Tibial artery (tissue), 4 donors: ENCODE data around the gene BARX2.

Experiments used
- DNase-seq, 2 donors: peaks; one replicate each; pipeline ENCODE4 v3.0.0-alpha.2; 2019
- H3K27ac ChIP-seq, 2 donors: fragments of 200-600 bp; sonication (generic) in 1 of 2; 1 replicate in 1 of 2; 2 replicates in 1 of 2; pipeline ENCODE4 v1.5.1; 2018 to 2019; ENCODE audit warnings: mild to moderate bottlenecking in 1 of 2
- H3K27me3 ChIP-seq, 2 donors: fragments of 200-600 bp; sonication (generic) in 1 of 2; one replicate each; pipeline versions ENCODE4 v1.5.1 to v1.6.0; 2016 to 2019
- H3K36me3 ChIP-seq, 3 donors: fragments of 200-600 bp; sonication (generic) in 2 of 3; one replicate each; pipeline ENCODE4 v1.5.1; 2016 to 2019; ENCODE audit warnings: mild to moderate bottlenecking in 2 of 3
- H3K4me1 ChIP-seq, 4 donors: fragments of 200-600 bp; sonication (generic) in 2 of 4; 1 replicate in 3 of 4; 2 replicates in 1 of 4; pipeline ENCODE4 v1.5.1; 2016 to 2019
- H3K4me3 ChIP-seq, 2 donors: fragments of 200-600 bp; sonication (generic) in 1 of 2; 1 replicate in 1 of 2; 2 replicates in 1 of 2; pipeline ENCODE4 v1.5.1; 2018 to 2019; ENCODE audit warnings: mild to moderate bottlenecking in 2 of 2
- H3K9me3 ChIP-seq, 3 donors: fragments of 200-600 bp; sonication (generic) in 1 of 3; one replicate each; pipeline ENCODE4 v1.5.1; 2016 to 2019
- CTCF ChIP-seq, 2 experiments: fragments of 200-600 bp in 1 of 2; fragments of 450-650 bp in 1 of 2; IDR thresholded peaks; one replicate each; pipeline ENCODE4 v1.5.1; 2017 to 2019; ENCODE audit warnings: antibody characterized with exemption in 2 of 2, mild to moderate bottlenecking in 1 of 2, moderate library complexity in 1 of 2
- intact Hi-C: fragments of 100-400 bp; cut with DNase I; formaldehyde crosslinking; loops from one replicate; pipeline ENCODE4 v1.15.0; 2023; ENCODE audit warnings: low total_unique reads

Gene BARX2

GRCh38 chr11:129455756-129456655 is 80.4 kb downstream of the BARX2 start:
- Histone ChIP-seq H3K27ac (no peak overlapping the region), H3K27me3 (no peaks in the 10 kb centered on the region), H3K9me3 (no peaks in the 10 kb centered on the region), H3K36me3 (no peaks in the 10 kb centered on the region), H3K4me3 (no peak overlapping the region), H3K4me1 (peaks cover 0 to 10% (median 0%) of the 10 kb centered on the region in 4 donors)
- DNase-seq: no peak
- TF ChIP-seq CTCF (IDR thresholded peaks at IDR 0.05): no peak
- intact Hi-C loops: no loop called here

DNA sequence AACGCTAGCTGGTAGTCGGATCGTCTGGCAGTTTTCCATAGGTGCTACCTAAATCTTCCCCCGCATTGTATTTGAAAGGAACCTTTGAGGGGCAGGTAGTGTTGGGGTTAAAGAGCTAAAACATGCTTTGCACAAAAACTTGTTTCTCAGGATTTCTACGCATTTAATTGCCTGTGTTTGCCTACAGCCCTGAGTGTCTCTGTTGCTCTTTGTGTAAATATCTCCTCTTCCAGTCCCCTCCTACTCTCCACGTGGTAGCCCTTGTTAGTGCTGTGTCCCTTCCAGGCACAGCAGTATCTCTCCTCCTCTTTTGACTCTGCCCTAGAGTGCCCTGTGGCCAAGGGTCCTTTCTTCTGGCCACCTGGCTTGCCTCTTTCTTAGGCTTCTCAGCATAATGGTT is 81.7 kb downstream of the BARX2 start:
- Histone ChIP-seq H3K27ac (no peak overlapping the region), H3K4me3 (no peak overlapping the region), H3K27me3 (no peaks in the 10 kb centered on the region), H3K9me3 (no peaks in the 10 kb centered on the region), H3K36me3 (no peaks in the 10 kb centered on the region), H3K4me1 (peaks cover 0 to 10% (median 0%) of the 10 kb centered on the region in 4 donors)
- no peak for DNase-seq
- intact Hi-C loops: no loop called here
- no peak for TF ChIP-seq CTCF (IDR thresholded peaks at IDR 0.05)

- intact Hi-C loops: no loop called here
These were observed 82.6 kb downstream of the BARX2 start for GRCh38 chr11:129458278-129458677.

DNA sequence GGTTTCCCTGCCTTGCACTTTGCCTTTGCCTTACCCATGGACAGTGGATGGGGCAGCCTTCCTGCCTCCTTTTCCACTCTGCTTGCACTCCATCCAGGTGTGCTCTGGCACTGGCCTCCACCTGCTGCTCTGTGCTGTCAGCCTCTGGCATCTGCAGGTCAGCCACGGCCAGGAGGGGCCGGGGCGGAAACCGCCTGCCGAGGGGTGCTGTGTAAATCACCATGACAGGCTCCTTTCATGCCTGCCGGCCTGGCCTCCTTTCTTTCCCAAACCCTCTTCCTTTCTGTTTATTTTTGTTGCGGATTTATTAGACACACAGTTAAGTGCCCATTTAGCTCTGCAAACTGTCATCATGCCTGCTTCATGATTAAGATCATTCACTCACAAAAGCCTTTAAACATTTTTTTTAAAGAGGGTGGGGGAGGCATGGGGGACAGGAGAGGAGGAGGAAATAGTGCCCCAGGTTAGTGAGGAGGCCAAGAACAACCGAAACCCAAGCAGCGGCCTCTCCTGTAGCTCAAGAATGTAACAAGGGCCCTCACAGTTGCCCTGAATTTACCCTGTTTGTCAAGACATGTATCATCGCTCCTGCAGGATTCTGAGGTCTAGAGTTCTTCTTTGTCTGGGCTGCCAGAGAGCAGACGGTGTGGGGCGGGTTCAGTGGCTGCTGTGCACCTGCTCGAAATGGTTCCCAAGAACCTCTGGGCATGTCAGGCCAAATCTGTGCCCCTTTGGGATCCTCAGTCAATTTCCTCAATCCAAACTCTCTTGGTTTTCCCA is 83.3 kb downstream of the BARX2 start:
- Histone ChIP-seq H3K27ac (no peak overlapping the region), H3K4me1 (peaks cover 0 to 10% (median 0%) of the 10 kb centered on the region in 4 donors), H3K4me3 (no peak overlapping the region), H3K9me3 (no peaks in the 10 kb centered on the region), H3K36me3 (no peaks in the 10 kb centered on the region), H3K27me3 (no peaks in the 10 kb centered on the region)
- intact Hi-C loops: no loop called here
- TF ChIP-seq CTCF (IDR thresholded peaks at IDR 0.05): no peak
- no peak for DNase-seq

More at GRCh38 chr11:129458278-129458677, 82.6 kb downstream of the BARX2 start:
- no peak overlapping the region for H3K27ac ChIP-seq
- H3K4me1 ChIP-seq: peaks cover 0 to 10% (median 0%) of the 10 kb centered on the region in 4 donors
- H3K9me3 ChIP-seq: no peaks in the 10 kb centered on the region
- H3K27me3 ChIP-seq: no peaks in the 10 kb centered on the region
- TF ChIP-seq CTCF (IDR thresholded peaks at IDR 0.05): no peak
- DNase-seq: no peak
- H3K4me3 ChIP-seq: no peak overlapping the region
- no peaks in the 10 kb centered on the region for H3K36me3 ChIP-seq

DNA sequence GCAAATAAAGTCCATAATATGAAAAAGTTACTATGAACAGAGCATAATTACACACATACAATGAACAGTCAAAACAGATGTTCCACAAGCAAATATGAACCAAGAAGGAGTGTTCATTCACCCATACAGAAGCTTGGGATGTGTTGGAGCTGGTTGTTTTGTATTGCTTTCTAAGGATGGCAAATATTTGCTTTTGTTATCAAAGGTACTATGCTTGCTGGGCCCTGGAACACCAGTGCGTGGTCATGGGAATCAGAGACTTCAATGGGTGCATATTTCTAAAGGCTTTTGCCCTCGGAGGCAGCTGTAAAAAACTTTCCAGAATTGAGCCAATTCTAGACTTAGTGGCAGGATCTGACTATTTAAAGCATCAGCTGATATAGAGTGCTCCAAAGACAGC is 85.1 kb downstream of the BARX2 start:
- DNase-seq: no peak
- Histone ChIP-seq H3K27ac (no peak overlapping the region), H3K4me1 (peaks cover 0 to 10% (median 0%) of the 10 kb centered on the region in 4 donors), H3K27me3 (no peaks in the 10 kb centered on the region), H3K36me3 (no peaks in the 10 kb centered on the region), H3K4me3 (no peak overlapping the region), H3K9me3 (no peaks in the 10 kb centered on the region)
- intact Hi-C loops: no loop called here
- TF ChIP-seq CTCF (IDR thresholded peaks at IDR 0.05): no peak
